Measurements from ENCODE around the gene TNFRSF9. TPM values are rescaled to one million over a fixed set of nuclear protein-coding genes. Genes with fewer than 3 reads are reported as not detected.

The TNFRSF9 gene
- total RNA-seq, result 0.93 TPM in 1 of 2 replicates, not detected in the other

DNA sequence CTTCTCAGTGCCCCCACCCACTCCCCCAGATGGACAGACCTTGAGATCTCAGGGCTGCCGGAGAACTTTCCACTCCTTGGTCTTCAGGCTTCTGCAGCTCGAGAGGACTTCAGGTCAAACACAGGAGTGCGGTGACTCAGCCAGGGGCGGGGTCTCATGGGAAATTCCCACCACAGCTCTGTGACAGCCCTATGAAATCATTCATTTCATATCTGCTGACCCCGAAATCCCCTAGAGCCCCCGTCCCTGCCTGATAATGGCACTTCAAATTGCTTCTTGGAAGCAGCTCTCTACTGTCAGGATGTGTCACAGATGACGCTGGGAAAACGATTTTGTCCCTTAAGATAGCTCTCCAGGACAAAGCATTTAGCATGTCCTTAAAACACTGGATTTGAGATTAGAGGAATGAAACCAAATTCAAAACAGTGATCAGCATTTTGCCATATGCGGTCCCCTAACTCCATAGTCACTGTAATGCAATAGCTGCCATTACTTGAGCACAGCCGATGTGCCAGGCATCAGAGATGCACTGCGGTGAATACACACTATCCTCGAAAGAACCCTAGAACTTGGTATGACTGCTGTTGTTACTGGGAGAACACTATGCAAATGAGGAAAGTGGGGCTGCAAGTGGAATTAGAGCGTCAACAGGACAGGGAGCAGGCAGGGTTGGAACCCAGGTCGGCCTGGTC lies at the start of gene TNFRSF9:
TNFRSF9 (minus strand) TSS at position 95 of the 692 bp plus-strand sequence. CDS start 845 bp downstream, outside the sequence.

DNA sequence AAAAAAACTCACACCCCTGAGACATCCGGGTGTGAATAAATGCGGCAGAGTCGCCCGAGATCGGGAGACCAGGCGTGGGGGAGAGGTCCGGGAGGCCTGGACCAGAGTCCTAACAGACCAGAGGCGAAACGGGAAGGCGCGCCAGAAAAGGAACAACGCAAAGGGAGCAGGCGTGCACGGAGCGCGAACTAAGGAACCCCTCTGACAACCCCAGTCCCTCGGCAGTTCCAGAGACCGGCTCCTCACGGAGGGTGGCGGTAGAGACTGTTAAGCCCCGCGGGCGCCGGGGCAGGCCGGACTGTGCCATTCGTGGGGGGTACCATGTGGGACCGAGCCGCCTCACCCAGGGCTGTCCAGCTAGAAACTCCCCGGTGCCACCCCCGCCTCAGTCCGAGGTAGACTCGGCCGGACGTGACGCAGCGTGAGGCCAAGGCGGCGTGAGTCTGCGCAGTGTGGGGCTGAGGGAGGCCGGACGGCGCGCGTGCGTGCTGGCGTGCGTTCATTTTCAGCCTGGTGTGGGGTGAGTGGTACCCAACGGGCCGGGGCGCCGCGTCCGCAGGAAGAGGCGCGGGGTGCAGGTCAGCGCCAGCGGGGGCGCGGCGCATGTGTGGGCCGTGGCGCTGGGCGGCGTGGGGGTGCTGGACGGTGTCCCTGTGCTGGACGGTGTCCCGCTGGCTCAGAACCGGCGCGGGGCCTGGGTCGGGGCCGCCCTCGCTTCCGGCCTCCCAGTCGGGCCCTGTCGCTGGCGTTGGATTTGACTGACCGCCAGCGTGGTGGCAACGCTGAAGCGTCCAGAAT lies 20.8 kb upstream of the TNFRSF9 start, which contains the start of gene PARK7:
PARK7 (plus strand) TSS at position 496 of the 798 bp plus-strand sequence. CDS start 1,075 bp downstream, outside the sequence.

Other genes starting within 250 kb of the TNFRSF9 start
- gene VAMP3, start 169.5 kb downstream of the TNFRSF9 start, total RNA-seq, result 104 and 105 TPM in 2 replicates
- 4.3 and 6.2 TPM in 2 replicates for gene PER3, start 156.5 kb downstream of the TNFRSF9 start, total RNA-seq
- gene UTS2, start 87.8 kb downstream of the TNFRSF9 start, total RNA-seq, result not detected in 2 replicates
- 240 and 273 TPM in 2 replicates for gene PARK7, start 20.9 kb upstream of the TNFRSF9 start, total RNA-seq
- gene ERRFI1, start 85.5 kb upstream of the TNFRSF9 start, total RNA-seq, result 116 and 131 TPM in 2 replicates